DOHH2 (cell line): Measurements from ENCODE around the gene KRTAP4-5.
"Not testable (repeated sequence)": the region's sequence is repeated elsewhere in the genome, so short reads cannot be mapped to it uniquely, and the experiment has no call there.

Source experiments
- H3F3A ChIP-seq: fragments of 200-600 bp; sonication (generic), shearing (Covaris generic); 2 replicates; pipeline ENCODE4 v1.6.0; 2016; ENCODE audit warnings: antibody characterized with exemption, mild to moderate bottlenecking; ENCODE audit not compliant: control insufficient read depth, insufficient read depth
- H3K27ac ChIP-seq: fragments of 200-600 bp; sonication (generic); 2 replicates; pipeline ENCODE4 v1.5.1; 2014; ENCODE audit warnings: low read depth, mild to moderate bottlenecking, low read length, moderate library complexity
- H3K27me3 ChIP-seq: fragments of 200-600 bp; sonication (generic); 2 replicates; pipeline ENCODE4 v1.6.1; 2014; ENCODE audit warnings: mild to moderate bottlenecking, low read length, mixed read lengths; ENCODE audit not compliant: control insufficient read depth
- H3K36me3 ChIP-seq: fragments of 200-600 bp; sonication (generic); 2 replicates; pipeline ENCODE4 v1.6.1; 2014; ENCODE audit warnings: mild to moderate bottlenecking, low read length, moderate library complexity, mixed read lengths; ENCODE audit not compliant: control insufficient read depth
- H3K4me1 ChIP-seq: fragments of 200-600 bp; sonication (generic); 2 replicates; pipeline ENCODE4 v1.6.1; 2014; ENCODE audit warnings: mild to moderate bottlenecking, low read length, mixed read lengths; ENCODE audit not compliant: control insufficient read depth
- H3K4me2 ChIP-seq: fragments of 200-600 bp; sonication (generic); 2 replicates; pipeline ENCODE4 v1.6.0; 2014; ENCODE audit warnings: mild to moderate bottlenecking, low read length, moderate library complexity
- H3K4me3 ChIP-seq: fragments of 200-600 bp; sonication (generic); 2 replicates; pipeline ENCODE4 v1.5.1; 2014; ENCODE audit warnings: mild to moderate bottlenecking, low read length, mixed read lengths
- H3K79me2 ChIP-seq: fragments of 200-600 bp; sonication (generic); 2 replicates; pipeline ENCODE4 v1.6.1; 2014; ENCODE audit warnings: mild to moderate bottlenecking, low read length, mixed read lengths; ENCODE audit not compliant: control insufficient read depth
- H3K9me2 ChIP-seq: fragments of 200-600 bp; sonication (generic); replicated peaks from 2 replicates; pipeline ENCODE4 v1.6.1; 2014; ENCODE audit warnings: mild to moderate bottlenecking, low read length, mixed read lengths; ENCODE audit not compliant: control insufficient read depth
- H3K9me3 ChIP-seq: fragments of 200-600 bp; sonication (generic); 2 replicates; pipeline ENCODE4 v1.6.1; 2014; ENCODE audit warnings: antibody characterized with exemption, low read length, mixed read lengths; ENCODE audit not compliant: control insufficient read depth, insufficient read depth
- H4K20me1 ChIP-seq: fragments of 200-600 bp; sonication (generic); 2 replicates; pipeline ENCODE4 v1.6.0; 2014; ENCODE audit warnings: low read depth, mild to moderate bottlenecking, antibody characterized with exemption, low read length, moderate library complexity; ENCODE audit not compliant: control insufficient read depth, insufficient read depth
- CTCF ChIP-seq: fragments of 200-600 bp; sonication (generic); IDR thresholded peaks from one replicate; pipeline ENCODE4 v1.5.1; 2014; ENCODE audit warnings: antibody characterized with exemption, mild to moderate bottlenecking, low read depth, low read length; ENCODE audit not compliant: poor library complexity, severe bottlenecking
- EZH2phosphoT487 ChIP-seq: fragments of 200-600 bp; sonication (generic); IDR thresholded peaks from 2 replicates; pipeline ENCODE4 v1.6.1; 2017; ENCODE audit warnings: borderline replicate concordance, mild to moderate bottlenecking, antibody characterized with exemption, low read length, moderate library complexity, mixed read lengths

KRTAP4-5 gene

GRCh38 chr17:41121742-41122141 is 27.9 kb downstream of the KRTAP4-5 start:
- Histone ChIP-seq H3K27me3 (no peaks in the 10 kb centered on the region), H3K4me1 (peaks cover 77% of the 10 kb centered on the region), H3F3A (peaks cover 15% of the 10 kb centered on the region), H3K4me3 (no peak overlapping the region), H4K20me1 (no peaks in the 10 kb centered on the region), H3K27ac (no peak overlapping the region), H3K36me3 (peaks cover 11% of the 10 kb centered on the region), H3K79me2 (no peaks in the 10 kb centered on the region), H3K4me2 (no peak overlapping the region), H3K9me3 (peaks cover 27% of the 10 kb centered on the region), H3K9me2 (no peaks in the 10 kb centered on the region)
- no peak for TF ChIP-seq EZH2phosphoT487
- no peak for TF ChIP-seq CTCF

- Histone ChIP-seq H3K27ac (peak overlapping the region; percentile 91), H3K4me1 (peaks cover 91% of the 10 kb centered on the region), H3F3A (peaks cover 18% of the 10 kb centered on the region), H3K4me3 (peak overlapping the region; percentile 68), H3K9me3 (peaks cover 22% of the 10 kb centered on the region), H3K4me2 (peak overlapping the region; percentile 94), H3K36me3 (peaks cover 13% of the 10 kb centered on the region)
- not testable (repeated sequence) for H3K9me2 ChIP-seq, H3K27me3 ChIP-seq, H4K20me1 ChIP-seq, H3K79me2 ChIP-seq
Measured at GRCh38 chr17:41119696-41120690, 29.6 kb downstream of the KRTAP4-5 start.

GRCh38 chr17:41118721-41119120 is 30.9 kb downstream of the KRTAP4-5 start:
- Histone ChIP-seq H3F3A (peaks cover 18% of the 10 kb centered on the region), H3K9me3 (peaks cover 17% of the 10 kb centered on the region), H3K36me3 (peaks cover 13% of the 10 kb centered on the region), H3K79me2 (no peaks in the 10 kb centered on the region), H3K4me2 (no peak overlapping the region), H3K9me2 (no peaks in the 10 kb centered on the region), H3K27me3 (no peaks in the 10 kb centered on the region), H3K27ac (peak overlapping the region; percentile 91), H3K4me1 (peaks cover 82% of the 10 kb centered on the region), H3K4me3 (no peak overlapping the region), H4K20me1 (no peaks in the 10 kb centered on the region)
- TF ChIP-seq CTCF (no peak), EZH2phosphoT487 (no peak)

- not testable (repeated sequence) for H3K27me3 ChIP-seq, H4K20me1 ChIP-seq, H3K79me2 ChIP-seq, H3K9me2 ChIP-seq, H3K4me3 ChIP-seq
- Histone ChIP-seq H3K9me3 (peaks cover 17% of the 10 kb centered on the region), H3K4me2 (0 out of 2 replicates have a peak within 1 kb of the TSS, but pooled peaks have one; percentile 55), H3K36me3 (peaks cover 13% of the 10 kb centered on the region), H3F3A (peaks cover 15% of the 10 kb centered on the region), H3K27ac (peak within 1 kb of the TSS; percentile 91), H3K4me1 (peaks cover 75% of the 10 kb centered on the region)
Measured at GRCh38 chr17:41117846-41118386, 31.7 kb downstream of the KRTAP4-5 start, which contains the start of gene KRTAP4-11. Gene KRTAP4-11, minus strand, starts transcription at chr17:41118373. Its CDS starts 58 bp downstream, at chr17:41118315.
